NCI-H2196 treated with DMSO at 0.1 percent for 48 hours (cell line): Measurements from ENCODE around the gene CFAP58.
"Not testable (repeated sequence)": the region's sequence is repeated elsewhere in the genome, so short reads cannot be mapped to it uniquely, and the experiment has no call there.

ENCODE experiments used
- DNase-seq: peaks from one replicate; lab custom pipeline; 2025; ENCODE audit not compliant: unreplicated experiment; lab: John Stamatoyannopoulos, UW

CFAP58 gene

DNA sequence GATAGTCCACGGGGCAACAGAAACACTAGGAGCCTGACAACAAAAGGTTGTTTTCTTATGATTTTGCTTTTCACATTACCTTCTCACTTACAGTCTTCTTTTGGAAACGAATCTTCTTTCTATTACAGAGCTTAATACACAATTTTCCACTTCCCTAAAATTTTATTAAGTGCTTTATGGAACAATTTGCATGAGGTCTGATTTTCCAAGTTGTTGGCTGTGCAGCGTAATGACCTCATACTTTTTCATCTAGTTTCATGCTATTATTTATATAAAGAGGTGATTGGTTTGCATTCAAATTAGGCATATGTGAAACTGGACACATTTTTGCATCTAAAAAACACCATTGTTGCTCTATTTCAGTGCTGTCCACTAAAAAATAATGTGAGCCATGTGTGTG is 76.7 kb downstream of the CFAP58 start:
- no peak for DNase-seq

DNA sequence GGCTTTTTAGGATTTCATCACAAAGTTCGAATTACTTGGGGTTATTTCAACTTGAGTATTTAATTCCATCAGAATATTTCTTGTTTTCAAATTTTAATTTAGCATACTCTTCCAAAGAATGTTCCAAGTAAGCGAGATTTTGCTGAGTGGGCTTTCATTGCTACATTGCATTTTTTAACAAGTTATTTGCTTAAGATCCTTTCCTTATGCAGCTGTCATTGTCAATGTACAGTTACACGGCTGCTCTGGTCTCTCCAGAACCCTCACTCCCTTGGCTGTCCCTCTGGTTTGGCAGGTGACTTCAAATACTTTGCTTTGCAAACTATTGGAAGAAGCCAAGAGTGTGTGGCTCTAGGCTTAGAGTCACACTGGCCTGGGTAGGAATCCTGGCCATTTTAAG is 80.0 kb downstream of the CFAP58 start:
- no peak for DNase-seq

DNA sequence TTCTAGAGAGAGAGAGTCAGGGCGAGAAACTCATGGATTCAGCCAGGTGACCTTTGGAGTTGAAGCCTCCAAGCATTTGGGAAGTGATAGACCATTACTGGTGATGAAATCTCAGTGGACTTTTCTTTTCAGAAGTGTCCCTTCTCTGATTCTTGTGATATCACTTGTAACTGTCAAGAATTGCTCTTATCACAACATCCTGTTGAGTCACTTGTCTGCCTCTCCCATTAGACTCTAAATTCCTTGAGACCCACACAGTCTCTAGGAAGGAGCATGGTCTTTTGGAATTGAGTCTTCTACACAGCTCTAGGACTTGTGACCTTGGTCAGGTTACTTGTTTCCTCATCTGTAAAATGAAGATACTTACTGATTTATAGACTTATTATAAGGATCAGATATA is 81.0 kb downstream of the CFAP58 start:
- no peak for DNase-seq

DNA sequence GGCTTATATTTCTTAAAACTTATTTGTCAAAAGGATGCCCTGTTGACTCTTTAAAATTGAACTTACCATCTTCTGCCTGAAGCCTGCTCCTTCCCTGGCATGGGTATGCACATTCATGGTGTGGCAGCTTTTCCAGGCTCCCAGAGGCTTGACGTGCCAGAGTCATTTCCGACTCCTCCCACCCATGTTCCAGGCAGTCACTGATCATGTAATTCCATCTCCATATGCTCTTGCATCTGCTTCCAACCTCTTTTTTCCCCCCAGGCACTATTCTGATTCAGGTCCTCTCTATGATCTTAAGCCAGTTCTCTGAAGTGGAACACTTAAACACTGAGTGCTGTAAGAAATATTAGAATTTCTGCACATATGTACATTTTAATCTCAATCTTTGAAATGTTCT is 82.2 kb downstream of the CFAP58 start:
- DNase-seq: no peak

DNA sequence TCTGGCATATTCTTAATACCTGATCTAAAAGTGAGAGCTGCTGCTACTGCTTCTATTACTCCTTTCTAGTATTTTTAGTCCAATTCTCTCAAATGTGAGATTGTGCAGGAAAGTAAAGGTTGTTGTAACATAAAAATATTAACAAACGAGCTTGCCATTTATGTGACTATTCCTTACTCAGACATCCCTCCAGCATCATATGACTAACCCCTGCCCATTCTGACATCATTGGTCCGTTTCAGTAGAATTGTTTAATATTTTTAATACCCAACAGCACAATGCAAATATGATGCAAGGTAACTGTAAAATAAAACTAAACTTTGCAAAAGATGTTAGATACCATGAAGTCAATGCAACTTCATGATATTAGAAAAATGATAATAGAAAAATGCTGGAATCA is 83.6 kb downstream of the CFAP58 start:
- DNase-seq: no peak

DNA sequence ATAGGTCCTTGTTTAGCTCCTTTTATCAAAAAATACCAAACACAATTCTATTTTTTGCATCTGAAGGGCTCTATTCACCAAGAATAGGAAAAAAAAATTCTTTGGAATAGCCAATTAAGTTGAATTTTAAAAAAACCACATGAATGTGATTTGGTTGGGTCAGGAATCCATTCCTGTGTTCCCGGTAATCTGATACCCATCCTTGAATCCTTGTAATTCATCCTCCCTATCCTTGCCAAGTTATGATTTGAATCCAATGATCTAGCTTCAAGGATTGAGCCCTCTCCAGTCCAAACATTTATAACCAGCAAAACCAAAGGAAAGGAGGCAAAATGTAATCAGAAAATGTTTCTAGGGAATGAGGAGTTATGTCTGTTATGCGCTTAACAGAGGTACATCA is 86.6 kb downstream of the CFAP58 start:
- no peak for DNase-seq

DNA sequence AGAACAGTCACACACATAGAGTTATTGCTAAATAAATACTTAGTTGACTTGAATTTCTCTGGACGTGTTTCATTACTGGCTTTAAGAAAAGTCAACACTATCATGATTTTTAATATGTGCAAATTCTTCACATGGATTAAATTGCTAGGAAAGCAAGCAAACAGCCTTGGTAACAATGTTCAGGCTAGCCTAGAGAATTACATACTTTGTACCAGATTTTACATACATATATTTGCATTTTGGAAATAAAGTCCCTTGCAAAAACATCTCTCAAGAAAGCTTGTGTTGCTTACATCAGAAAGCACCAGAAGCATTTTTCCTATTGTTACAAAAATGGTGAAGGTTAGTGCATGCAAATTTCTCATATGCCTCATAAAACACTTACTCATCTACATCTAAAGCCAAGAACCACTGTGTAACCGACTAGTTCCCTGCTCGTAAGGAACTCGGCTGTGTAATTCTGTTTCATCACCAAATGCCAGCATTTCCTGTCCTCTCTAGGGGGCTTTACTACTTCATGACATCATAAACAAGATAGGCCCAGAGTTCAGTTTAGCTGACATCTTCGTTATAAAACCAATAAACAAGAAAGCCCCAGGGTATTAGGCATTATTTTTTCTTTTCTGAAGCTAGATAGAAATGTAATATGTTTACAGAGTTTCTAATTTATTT is 87.8 kb downstream of the CFAP58 start:
- no peak for DNase-seq

DNA sequence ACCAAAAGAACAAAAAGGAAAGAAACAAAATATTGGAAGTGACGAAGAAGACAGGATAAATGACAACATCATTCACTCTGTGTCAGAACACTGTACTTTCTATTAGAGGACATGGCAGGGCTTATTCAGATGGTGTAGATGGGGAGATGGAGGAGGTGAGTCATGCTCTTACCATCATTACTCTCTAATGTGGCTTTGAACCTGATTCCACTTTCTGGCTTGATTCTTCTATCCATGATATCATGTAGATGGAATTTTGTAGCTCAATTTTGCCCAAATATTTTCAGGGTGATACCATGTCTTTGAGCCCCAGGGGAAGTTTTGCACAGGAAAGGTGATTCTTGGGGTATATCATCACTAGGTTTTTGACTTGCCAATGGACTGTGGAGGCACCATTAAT is 91.7 kb downstream of the CFAP58 start:
- no peak for DNase-seq

DNA sequence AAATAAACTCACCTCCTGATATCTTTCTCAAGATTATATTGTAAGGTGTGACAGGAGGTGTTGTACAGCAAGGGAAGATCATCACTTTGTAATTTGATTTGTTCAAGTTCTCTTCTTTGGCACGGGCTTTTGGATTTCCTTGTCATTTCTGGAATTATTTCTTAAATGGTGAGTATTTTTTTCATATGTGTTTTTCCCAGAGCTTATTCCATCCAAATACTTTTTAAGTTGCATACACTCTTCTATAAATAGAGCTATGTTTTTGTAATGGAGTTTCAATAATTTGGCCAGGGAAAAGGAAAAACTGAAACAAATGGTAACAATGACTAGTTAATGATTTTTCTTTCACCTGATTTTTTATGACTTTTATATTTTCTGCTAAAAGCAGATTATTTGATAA is 92.5 kb downstream of the CFAP58 start:
- DNase-seq: no peak

DNA sequence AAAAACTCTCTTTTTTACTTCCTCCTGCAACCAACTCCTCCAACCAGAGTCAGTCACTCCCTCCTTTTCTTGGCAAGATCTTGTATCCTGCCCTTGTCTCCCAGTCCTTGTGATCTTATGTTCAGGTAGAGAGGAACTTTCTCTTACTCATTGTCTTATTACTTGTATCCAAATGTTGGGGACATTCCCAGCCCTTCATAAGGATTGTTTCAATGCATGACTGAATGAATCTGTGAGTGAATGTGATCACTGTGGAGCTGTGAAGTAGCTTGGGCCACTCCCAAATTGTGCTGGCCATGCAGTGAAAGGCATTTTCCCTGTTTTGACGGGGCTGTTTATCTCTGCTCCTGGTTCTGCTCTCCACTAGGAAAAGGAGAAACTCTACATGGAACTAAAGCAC is 93.7 kb downstream of the CFAP58 start:
- no peak for DNase-seq

DNA sequence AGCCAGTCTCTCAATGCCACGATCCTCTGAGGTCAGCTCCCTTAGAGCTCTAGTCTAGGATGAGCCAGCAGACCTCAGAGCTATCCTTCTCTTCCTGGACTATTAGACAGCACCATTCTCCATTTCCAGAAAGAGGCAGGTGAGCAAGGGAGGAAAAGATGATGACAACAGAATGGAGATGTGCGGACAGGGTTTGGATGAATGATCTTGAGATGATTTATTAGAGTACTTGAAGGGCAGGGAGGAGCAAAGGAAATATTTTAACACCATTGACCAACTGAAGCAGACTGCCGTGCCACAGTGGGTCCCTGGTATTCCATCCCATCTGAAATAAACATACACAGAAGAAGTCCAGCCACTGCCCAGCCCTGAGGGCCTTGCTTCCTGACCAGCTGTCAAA is 94.3 kb downstream of the CFAP58 start:
- DNase-seq: no peak

DNA sequence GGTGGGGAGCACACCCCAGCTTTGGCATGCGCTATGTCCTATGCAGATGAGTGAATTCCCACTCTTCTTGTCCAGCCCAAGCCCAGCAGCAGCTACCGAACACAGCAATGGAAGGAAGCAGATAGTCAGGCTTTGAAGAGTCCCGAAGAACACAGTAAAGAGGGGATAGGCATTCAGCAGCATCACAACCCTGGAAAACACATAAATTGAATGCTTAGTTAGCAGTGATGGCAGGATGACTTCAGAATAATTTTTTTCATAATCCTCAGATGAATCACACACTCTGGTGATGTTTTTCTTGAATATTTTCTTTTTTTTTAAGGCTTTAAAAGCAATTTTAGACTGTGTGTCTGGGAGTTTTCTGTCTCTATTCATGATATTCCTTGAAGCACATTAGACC is 95.8 kb downstream of the CFAP58 start:
- DNase-seq: no peak

DNA sequence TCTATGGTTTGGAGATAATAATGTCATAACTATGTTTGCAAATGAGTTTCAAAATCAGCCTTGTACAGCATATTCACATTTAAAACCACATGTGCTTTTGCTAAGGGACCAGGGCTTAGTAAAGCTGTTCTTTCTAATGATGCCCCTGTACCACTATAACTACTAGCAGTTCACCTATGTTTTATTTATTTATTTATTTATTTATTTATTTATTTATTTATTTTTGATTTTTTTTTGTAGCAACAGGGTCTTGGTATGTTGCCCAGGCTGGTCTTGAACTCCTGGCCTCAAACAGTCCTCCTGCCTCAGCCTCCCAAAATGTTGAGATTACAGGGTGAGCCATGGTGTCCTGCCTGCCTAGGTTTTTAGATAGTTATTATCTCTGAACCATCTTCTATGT is 96.9 kb downstream of the CFAP58 start:
- no peak for DNase-seq

DNA sequence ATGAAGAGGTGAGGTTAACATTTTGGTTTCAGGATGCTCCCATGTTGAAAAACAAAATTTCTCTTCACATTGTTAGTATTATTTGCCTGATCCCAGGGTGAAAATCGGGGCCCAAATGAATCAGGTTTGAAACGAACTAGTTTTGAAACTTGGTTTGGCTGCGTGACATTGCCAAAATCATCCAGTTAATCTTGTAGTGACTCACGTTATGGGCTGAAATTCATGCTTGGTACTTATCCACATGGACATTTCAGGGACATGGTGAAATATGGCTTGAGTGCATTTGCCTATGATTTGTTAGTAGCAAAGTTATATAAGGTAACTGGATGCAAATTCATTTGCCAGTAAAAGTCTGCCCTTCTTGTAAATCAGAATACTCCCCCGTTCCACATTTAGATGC is 97.3 kb downstream of the CFAP58 start:
- DNase-seq: no peak

DNA sequence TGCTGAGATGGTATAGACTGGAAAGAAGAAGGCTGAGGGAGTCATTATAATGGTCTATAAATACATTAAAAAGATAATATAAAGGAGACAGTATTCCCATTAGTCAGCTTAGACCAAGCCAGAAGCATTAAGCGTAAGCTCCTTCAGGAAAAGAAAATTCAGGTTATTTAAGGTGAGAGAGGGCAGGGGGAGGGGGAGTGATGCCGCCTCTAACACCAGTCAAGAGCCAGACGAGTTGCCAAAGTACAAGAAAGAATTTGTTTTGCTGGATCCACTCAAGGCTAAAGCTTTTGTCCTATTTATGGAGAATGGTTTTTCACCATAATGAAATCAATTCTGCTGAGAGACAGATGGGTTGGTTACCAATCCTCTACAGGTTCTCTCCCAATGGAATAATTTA is 99.3 kb downstream of the CFAP58 start:
- DNase-seq: no peak

DNA sequence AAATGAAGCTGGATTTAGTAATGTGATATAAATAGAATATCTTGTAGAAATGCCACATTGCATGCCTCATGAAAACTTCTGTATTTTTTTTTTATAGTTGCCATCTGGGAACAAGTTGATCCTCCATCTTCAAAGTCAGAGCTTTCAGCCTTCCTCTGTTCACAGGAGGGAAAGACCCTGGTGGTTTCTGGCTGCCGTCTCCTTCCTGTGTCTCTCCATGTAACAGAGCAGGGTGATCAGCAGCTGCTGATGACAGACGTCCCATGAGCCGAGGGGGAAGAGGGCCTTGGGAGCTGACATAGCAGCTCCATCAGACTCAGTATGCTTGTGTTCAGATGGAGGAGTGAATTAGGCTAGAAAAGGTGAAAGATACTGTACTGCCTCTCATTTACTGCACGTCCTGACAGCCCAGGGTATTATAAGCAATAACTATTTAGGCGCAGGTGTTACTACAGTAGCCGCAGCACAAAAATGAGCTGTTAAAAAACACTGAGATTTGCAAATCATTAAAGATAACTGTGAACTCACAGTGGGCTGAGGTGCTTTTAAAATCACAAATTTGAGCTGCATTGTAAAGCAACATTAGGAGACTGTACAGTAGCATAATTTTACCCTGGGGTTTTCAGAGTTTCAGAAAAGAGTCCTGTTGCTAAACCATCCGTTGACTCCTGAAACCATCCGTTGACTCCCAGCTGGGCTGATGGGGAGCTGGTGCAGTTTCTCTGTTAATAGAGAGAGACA is 103.3 kb downstream of the CFAP58 start:
- DNase-seq: no peak

DNA sequence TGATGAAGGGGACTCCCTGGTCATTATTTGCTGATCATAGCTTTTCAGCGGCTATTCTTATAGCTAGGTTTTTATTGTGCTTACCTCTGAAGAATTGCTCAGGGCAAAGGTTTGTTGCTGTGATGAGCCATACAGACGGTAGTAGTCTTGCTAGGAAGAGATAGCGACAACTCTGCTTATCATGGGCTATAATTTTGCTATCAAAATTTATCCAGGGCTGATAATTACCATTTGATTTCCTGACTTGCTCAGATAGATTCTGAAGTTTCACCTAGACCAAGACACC is 103.9 kb downstream of the CFAP58 start:
- no peak for DNase-seq

DNA sequence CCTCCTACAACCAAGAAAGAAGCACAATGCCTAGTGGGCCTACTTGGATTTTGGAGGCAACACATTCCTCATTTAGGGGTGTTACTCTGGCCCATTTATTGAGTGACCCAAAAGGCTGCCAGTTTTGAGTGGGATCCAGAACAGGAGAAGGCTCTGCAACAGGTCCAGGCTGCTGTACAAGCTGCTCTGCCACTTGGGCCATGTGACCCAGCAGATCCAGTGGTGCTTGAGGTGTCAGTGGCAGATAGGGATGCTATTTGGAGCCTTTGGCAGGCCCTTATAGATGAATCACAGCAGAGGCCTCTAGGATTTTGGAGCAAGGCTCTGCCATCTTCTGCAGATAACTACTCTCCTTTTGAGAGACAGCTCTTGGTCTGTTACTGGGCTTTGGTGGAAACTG is 111.9 kb downstream of the CFAP58 start:
- DNase-seq: not testable (repeated sequence)

DNA sequence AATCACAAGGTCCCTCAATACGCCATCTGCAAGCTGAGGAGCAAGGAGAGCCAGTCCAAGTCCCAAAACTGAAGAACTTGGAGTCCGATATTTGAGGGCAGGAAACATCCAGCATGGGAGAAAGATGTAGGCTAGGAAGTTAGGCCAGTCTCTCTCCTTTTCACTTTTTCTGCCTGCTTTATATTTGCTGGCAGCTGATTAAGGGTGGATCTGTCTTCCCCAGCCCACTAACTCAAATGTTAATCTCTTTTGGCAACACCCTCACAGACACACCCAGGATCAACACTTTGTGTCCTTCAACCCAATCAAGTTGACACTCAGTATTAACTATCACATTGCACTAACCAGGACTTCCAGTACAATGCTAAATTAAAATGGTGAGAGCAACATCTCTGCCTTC is 115.2 kb downstream of the CFAP58 start:
- DNase-seq: not testable (repeated sequence)

DNA sequence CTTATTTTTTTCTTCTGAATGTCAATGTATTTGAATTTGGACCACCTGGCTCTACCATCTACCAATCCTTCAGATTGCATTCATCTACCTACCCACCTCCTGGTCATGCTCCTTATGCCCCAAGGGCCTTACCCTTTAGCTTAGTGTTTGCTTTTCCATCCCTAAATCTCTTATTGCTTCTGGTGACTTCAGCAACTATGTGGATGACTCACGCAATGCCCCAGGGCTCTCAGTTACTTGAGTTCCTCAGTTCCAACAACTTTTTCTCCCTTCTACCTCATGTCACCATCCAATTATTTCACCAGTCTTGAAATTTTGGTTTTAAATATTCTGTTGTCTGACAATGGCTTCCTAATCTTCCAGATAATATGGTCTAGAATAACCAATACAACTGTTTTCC is 118.9 kb downstream of the CFAP58 start:
- no peak for DNase-seq

DNA sequence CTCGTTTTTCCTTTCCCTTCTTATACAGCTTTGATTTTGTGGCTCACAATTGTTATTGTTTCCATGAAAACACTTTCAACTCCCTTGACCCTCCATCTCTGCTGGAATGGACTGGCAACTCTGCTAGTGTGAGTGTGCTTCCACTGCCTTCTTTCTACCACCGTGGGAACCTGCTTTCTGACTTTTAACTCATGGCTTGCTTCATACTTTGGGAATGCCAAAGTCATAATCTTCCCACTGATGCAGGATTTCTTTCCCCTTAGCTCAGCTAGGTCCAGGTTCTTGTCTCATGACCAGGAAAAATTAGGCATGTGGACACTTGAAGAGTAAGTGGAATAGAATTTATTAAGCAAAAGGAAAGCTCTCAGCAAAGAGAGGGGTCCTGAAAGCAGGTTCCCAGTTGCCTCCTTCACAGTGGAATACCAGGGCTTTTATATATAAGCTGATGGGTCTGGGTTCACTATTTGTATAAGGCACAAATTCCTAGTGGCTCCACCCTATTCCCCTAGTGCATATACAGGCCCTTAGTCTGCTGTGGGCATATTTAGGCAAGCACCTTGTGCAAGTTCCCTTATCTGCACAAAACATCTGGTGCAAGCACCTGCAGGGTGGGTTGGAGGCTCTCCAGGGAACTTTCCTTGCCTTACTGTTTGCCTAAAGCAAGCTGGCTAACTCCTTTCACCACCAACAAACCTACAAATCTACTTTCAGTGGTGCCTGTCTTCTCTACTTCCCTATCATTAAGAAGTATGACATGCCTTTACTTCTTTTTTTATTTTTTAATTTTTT is 119.5 kb downstream of the CFAP58 start:
- DNase-seq: no peak

DNA sequence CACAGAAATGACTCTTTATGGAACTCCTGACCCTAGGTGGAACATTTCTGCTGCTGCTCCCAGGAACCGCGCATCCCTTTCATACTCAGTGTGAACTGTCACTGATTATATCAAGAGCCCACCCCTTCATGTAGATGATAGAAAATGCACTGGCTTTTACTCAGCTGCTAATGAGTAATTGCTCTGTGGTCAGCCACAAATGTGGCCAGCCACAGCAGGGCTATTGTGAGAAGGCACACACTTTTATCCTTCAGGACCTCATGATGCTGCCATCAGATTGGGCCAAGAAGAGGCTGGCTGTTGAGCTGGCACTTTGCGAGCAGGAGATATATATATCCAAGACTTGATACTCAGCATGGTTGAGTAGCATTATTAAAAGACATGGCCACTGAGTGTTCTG is 124.7 kb downstream of the CFAP58 start:
- no peak for DNase-seq
